Medulla oblongata (tissue), 1 donor: ENCODE results near the gene TGFB2.

Experiments
- DNase-seq: peaks from one replicate; pipeline ENCODE4 v3.0.0-alpha.2; 2015; ENCODE audit errors: extremely low spot score

Gene TGFB2

GRCh38 chr1:218462116-218462515 is 117.0 kb downstream of the TGFB2 start:
- DNase-seq, result peak; percentile 53

GRCh38 chr1:218462587-218462986 is 117.5 kb downstream of the TGFB2 start:
- no peak for DNase-seq

- peak; percentile 65 for DNase-seq
Observed at GRCh38 chr1:218463194-218464156, 118.3 kb downstream of the TGFB2 start.

- no peak for DNase-seq
Observed at GRCh38 chr1:218464871-218465270, 119.7 kb downstream of the TGFB2 start.

- peak; percentile 37 for DNase-seq
Observed at GRCh38 chr1:218466341-218467010, 121.3 kb downstream of the TGFB2 start.

- DNase-seq, result no peak
Observed at GRCh38 chr1:218467101-218468072, 122.3 kb downstream of the TGFB2 start.

GRCh38 chr1:218468711-218469110 is 123.6 kb downstream of the TGFB2 start:
- no peak for DNase-seq

- DNase-seq, result no peak
Observed at GRCh38 chr1:218472885-218473284, 127.7 kb downstream of the TGFB2 start.

- no peak for DNase-seq
Observed at GRCh38 chr1:218473522-218473921, 128.4 kb downstream of the TGFB2 start.

GRCh38 chr1:218474128-218474527 is 129.0 kb downstream of the TGFB2 start:
- no peak for DNase-seq

GRCh38 chr1:218475275-218475674 is 130.1 kb downstream of the TGFB2 start:
- no peak for DNase-seq

- no peak for DNase-seq
Observed at GRCh38 chr1:218475699-218476098, 130.6 kb downstream of the TGFB2 start.

- no peak for DNase-seq
Observed at GRCh38 chr1:218476385-218476784, 131.2 kb downstream of the TGFB2 start.

- no peak for DNase-seq
Observed at GRCh38 chr1:218478336-218478735, 133.2 kb downstream of the TGFB2 start.

- no peak for DNase-seq
Observed at GRCh38 chr1:218479436-218480115, 134.4 kb downstream of the TGFB2 start.

GRCh38 chr1:218480137-218480536 is 135.0 kb downstream of the TGFB2 start:
- no peak for DNase-seq

- no peak for DNase-seq
Observed at GRCh38 chr1:218480588-218481099, 135.5 kb downstream of the TGFB2 start.

- DNase-seq, result no peak
Observed at GRCh38 chr1:218481116-218481775, 136.1 kb downstream of the TGFB2 start.

GRCh38 chr1:218482683-218483082 is 137.5 kb downstream of the TGFB2 start:
- no peak for DNase-seq

GRCh38 chr1:218485241-218485928 is 140.2 kb downstream of the TGFB2 start:
- DNase-seq, result no peak
